Stimulated activated CD4-positive, alpha-beta T cell treated with anti-CD3 and anti-CD28 coated beads, Interleukin-4, amount 100 ng/mL, for 48 hours (primary cell): Measurements from ENCODE around the gene REXO4.
"Not testable (repeated sequence)": the region's sequence is repeated elsewhere in the genome, so short reads cannot be mapped to it uniquely, and the experiment has no call there.

ENCODE experiments used
- DNase-seq, 2 donors: peaks; one replicate each; pipeline ENCODE4 v3.0.0-alpha.2; 2020; ENCODE audit warnings: low read depth in 2 of 2

REXO4 gene

DNA sequence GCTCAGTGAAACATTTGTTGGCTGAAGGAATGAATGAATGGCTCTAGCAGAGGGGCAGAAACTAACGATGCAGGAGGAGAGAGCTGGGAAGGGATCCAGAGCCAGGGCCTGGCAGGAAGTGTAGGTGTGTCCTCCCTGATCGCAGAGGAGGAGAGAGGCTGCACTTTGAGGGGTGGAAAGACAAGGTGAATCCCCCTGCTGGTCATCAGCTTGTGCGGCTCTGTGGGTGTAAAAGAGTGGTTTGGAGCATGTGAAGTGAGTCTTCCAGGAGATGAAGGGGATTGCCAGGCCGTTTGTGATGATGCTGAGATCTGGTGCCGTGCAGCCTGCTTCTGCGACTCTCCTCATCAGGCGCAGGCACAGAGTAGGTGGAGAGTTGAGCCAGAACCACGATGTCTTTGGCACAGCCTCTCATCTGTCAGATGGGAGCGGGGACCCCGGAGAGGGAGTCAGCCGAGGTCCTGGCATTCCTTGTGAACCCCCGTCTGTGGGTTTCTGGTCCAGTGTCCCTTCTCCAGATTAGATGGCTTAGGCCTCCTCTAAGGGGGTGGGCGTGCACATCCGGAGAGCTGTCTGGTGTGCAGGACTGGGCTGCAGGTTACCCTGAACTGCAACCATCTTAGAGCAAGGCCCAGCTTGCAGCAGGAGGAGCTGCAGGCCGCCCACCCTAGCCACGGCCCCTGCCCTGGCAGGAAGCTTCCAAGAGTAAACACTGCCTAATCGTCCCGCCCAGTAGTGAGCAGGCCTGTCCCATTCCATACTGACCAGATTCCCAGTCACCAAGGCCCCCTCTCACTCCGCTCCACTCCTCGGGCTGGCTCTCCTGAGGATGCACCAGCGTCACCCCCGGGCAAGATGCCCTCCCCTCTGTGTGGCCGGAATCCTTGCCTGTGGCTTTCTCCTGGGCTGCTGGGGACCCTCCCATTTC, 4.1 kb upstream of the REXO4 start, which contains the start of gene ADAMTS13:
Gene ADAMTS13, plus strand, starts transcription at position 753 of the 928 bp plus-strand sequence. Its CDS starts 77 bp downstream, at position 830.
- DNase-seq, result peak; percentile 14 to 38

DNA sequence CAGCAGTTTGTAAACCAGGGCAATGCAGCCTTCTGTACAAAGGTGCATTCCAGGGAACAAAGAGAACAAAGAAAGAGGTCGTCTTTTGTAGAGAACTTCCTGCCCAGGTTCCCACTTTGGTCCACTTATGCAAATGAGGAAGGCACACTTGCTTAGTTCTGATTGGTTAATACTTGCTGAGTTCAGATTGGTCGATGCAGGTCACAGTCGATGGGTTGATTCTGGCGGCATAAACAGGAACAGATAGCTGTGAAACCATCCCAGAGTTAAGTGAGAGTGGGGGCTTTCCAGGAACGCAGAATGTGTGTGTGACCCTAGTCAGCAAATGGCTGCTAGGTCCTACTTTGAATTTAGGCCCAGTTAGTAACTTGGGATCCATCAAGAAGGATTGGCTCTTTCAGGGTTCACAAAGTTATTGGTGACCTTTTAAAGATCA, 2.6 kb upstream of the REXO4 start:
- no peak for DNase-seq

DNA sequence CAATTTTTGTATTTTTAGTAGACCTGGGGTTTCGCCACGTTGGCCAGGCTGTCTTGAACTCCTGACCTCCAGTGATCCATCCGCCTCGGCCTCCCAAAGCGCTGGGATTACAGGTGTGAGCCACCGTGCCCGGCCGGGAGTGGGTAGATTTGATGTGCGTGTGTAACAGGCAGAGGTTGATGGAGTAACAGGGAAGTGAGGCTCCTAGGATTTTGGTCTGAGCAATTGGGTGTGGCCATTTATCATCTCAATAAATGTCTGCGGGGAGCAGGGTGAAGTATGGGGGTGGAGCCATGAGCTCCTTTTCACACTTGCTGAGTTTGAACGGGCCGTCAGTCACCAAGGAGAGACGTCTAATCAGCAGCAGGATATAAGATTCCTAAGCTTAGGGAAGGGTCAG, 1.2 kb upstream of the REXO4 start:
- DNase-seq, result no peak

DNA sequence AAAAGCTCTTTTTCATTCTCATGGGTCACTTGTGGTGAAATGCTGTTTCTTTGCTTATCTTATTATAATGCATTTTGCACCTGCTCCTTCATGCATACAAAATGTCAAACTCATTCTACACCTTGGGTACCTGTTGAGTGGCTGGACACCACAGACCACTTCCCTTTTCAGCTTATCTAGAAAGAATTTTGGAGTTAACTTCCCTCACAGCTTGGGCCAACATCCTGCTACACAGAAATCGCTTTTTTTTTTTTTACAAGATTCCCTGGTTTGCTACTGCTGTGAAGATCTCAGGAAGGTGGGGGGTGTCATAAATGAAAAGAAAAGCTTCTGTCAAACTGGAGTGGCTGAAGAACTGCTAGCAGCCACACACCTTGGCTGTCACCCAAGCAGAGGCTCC, 2.6 kb downstream of the REXO4 start:
- DNase-seq, result no peak

DNA sequence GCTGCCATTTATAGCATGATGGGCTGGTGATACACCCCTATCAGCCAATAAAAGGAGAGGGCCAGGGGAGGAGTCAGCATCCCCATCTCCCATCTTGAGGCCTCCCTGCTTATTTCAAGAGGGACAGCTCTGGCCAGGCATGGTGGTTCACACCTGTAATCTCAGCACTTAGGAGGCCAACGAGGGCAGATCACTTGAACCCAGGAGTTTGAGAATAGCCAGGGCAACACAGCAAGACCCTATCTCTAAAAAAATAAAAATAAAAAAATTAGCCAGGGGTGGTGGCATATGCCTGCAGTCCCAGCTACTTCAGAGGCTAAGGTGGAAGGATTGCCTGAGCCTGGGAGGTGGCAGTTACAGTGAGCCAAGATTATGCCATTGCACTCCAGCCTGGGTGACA, 9.8 kb downstream of the REXO4 start:
- DNase-seq, result no peak

DNA sequence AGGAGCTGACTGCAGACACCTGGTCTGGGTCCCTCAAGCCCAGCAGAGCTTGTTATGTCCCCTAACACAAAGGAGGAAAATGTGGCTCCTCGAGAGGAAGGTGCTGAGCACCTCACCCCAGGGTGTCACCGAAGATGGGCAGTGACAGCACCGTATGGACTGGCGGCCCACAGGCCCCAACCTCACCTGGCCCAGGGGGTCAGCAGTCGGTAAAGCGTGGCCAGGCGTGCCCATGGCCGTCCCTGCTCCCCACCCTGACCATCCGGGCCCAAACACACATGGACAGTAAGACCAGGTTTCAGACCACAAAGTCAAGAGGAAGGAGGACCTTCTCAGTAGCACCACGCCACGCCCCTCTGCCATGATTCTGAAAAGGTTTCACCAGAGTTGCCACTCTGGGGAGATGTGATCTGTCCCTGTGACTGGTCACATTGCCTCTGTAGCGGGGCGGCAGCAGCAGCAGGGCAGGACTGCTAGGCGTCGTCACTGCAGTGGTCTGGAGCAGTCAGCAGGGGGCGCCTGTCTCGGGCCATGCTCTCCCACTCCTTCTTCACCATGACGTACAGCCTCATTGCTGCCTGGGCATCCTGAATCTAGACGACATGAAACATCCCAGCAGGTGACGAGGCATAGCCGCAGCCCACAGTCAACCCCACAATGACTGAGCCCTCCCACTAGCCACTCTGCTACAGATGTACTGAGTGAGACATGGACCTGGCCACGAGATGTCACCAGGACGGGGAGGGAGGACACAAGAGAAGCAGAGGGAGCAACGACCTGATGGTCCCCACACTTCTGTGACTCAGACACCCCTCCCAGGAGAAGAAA, 11.1 kb downstream of the REXO4 start:
- peak; percentile 76 to 85 for DNase-seq

DNA sequence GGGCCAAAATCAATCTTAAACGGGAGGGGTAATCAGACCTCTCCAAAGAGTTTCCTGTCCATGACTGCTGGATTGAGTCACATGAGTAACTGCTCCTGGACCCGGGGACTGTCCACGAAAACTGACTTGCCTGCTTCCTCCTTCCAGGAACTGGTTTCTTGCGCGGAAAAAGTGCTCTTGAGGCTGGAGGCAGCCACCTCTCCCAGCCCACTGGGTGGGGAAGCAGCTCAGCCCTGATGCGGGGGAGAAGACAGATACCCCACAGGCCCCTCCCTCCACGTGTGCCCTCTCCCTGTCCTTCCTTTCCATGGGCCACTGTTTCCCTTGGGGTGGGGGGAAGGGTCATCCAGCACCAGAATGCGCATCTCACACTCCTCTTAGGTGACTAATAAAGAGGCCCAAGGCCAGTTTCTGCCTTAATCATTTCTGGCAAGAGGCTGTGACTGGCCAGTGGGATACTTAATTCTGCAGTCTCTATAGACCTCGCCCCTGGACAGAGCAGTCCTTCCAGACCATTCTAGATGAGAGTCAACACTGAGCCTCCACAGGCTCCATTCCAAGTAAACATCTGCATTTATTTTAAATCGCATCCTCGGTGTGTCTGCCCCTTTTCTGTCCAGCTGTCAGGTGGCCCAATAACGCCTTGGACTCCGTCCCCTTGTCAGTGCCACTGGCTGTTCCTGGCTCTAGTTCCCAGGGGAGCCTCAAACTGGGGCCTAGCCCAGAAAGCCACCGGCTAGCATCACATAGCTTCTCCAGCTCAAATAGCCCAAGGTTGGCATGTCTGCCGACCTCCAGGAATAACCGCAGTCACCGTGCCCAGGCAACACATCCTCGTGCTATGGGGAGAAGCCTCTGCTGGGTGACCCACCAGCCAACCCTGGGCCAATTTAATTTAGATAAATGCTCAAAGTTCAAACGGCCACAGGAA, 12.0 kb downstream of the REXO4 start:
- no peak for DNase-seq

DNA sequence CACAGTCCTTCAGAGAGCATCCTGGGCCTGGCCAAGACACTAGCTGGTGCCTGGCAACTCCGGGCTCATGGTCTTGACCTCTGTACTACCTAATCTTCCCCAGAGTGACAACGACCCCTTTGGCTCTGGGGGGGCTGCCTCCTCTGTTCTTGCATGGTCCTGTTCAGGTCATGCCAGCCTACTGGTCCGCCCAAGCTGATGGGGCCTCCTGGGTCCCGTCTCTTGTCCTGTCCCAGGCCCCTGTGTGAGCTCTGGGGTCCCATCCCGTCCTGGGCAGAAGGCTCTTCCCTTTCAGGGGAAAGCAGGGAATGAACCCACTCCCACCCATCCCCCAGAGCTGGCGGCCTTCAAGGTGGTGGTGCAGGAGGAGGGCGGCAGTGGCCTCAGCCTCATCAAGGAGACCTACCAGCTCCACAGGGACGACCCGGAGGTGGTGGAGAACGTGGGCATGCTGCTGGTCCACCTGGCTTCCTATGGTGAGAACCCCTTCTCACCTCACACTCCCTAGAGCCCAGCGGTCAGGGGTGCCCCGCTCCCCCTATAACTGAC, 13.3 kb downstream of the REXO4 start:
- no peak for DNase-seq

DNA sequence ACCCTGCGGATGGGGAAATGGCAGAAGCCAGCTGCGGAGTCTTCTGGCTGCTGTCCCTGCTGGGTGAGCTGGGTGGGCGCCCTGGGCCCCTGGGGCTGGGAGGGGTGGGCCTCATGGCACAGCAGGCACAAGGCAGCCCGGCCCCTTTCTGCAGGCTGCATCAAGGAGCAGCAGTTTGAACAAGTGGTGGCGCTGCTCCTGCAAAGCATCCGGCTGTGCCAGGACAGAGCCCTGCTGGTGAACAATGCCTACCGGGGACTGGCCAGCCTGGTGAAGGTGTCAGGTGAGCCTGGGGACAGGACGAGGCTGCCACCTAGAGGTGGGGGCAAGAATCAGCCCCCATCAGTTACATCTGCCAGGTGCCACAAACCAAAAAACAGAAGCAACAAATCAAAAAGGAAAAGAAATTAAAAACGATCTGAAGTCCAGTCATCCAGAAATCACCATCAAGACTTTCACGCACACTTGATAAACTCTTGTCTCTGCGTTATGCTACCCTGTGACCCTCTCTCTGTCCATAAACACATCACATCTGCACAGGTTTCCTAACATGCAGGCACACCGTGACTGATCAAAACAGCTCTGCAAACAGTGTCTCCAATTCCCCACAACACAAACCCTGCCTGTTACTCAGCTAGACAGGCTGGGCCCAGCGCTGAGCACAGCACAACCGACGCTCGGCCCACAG, 13.9 kb downstream of the REXO4 start:
- peak; percentile 40 to 46 for DNase-seq

DNA sequence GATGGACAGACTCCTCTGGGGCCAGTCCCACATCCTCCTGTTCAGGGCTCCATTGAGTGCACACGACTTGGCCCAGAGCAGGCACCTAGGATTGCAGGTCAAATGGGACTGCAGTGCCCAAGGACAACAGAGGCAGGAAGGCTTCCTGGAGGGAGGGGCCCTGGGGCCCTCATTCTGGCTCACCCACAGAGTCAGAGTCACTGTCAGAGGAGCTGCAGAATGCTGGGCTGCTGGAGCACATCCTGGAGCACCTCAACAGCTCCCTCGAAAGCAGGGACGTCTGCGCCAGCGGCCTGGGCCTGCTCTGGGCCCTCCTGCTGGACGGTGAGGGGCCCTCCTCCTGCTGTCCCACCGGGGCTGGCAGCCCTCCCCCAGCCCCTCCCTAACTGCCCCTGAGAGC, 15.1 kb downstream of the REXO4 start:
- DNase-seq, result no peak

DNA sequence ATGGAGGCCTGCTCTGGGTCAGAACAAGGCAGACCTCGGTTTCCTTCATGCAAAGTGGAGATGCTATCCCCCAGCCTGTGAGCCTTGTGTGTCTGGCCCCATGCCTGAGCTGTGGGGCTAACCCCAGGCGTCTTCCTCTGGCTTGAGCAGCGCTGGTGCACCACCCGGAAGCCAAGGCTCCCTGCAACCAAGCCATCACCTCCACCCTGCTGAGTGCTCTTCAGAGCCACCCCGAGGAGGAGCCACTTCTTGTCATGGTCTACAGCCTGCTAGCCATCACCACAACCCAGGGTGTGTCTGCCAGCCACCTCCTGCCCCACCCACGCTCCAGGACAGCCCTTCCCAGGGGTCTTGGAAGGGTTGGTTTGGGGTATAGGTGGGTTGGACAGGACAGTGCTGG, 16.2 kb downstream of the REXO4 start:
- DNase-seq, result no peak

DNA sequence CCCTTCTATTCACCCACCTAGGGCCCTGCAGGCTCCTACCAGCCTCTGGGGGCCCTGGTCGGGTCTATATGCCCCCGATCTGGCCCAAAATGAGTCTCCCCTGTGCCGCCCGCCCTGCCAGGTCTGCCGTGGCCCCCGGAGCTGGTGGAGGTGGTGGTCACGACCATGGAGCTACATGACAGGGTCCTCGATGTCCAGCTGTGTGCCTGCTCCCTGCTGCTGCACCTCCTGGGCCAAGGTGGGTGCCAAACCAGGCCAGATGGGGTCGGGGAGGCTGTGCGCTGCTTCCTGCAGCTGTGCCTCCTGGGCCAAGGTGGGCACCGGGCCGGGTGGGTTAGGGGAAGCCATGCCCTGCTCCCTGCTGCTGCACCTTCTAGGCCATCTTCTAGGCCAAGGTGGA, 17.5 kb downstream of the REXO4 start:
- DNase-seq, result no peak

DNA sequence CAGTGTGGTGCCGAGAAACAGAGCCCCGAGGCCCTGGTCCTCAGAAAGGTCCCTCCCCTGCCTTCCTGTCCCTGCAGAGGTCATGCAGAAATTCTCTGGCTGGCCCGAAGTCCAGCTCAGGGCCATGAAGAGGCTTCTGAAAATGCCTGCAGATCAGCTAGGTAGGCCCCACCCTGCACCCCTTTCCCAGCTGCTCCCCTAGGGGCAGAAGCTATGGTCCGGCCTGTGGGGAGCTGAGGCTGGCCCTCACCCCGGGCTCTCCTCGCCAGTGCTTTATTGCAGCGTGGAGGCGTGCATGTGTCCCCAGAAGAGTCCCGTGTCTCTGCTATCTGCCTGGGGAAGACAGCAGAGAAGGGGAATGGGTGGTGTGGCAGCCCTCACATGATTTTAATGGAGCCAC, 19.9 kb downstream of the REXO4 start:
- DNase-seq, result no peak

DNA sequence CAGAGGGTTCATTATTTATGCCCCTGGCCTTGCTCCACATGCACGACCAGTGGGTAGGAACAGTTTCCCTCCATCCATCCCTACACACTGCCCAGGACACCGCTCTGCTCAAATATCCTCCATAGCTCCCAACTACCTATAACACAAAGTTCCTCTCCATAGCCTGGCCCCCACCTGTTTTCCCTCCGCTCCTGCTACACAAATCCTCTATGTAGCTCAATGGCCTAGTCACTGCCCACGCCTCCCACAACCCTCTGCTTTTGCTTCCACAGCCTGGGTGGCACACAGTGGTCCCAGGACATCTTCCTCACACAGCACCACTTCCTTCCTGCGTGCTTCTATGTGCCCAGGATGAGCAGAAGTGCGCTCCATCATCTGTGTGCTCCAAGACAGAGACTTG, 20.4 kb downstream of the REXO4 start:
- no peak for DNase-seq

DNA sequence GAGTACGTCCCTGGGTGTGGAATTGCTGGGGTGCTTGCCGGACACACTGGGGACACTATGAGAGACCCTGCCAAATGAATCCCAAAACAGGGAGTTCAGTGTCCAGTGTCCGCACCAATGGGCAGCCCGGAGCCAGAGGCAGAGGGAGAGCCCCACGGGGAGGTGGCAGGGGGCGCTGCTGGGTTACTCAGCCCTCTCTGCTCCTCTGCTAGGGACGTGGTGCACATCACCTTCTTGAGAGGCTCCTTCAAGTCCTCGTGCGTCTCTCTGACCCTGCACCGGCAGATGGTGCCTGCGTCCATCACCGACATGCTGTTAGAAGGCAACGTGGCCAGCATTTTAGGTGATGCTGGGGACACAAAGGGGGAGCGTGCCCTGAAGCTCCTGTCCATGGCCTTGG, 20.9 kb downstream of the REXO4 start:
- DNase-seq, result no peak

DNA sequence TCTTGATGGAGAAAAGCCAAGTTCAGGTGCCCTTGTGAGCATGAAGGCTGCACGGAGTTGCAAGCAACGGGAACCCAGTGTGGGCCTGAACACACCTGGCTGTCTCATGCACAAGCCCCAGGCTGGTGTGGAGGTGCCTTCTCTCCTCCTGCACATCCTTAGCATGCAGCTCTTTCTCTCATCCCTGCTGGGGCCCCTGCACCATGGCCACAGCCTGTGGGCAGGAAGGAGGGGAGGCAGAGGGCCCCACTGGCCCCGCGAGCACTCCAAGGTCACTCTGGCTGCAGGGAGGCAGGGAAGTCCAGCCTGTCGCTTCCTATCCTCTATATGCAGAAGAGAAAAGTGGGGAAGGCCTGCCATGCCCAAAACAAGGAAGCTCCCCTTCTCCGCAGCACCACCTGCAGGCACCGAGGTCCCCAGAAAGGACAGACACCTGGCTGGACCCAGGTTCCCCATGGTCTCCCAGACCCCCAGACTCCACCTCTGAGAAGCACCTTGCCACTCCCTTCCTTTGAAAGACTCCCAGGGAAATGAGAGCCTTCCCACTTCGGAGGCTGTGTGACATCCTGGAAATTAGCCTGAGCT, 23.0 kb downstream of the REXO4 start:
- DNase-seq, result no peak

DNA sequence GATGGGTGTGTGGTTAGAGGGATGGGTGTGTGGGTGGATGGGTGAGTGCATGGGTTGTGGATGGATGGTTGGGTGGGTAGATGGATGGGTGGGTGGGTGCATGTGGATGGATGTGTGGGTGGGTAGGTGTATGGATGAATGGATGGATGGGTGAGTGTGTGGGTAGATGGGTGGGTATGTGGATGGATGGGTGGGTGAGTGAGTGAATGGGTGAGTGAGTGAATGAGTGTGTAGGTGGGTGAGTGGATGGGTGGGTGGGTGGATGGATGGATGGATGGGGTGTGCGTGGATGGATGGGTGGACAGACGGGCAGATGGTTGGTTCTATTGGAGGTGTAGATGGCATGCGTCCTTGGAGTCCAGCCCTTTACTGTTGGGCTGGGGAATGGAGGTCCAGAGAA, 24.4 kb downstream of the REXO4 start:
- no peak for DNase-seq

DNA sequence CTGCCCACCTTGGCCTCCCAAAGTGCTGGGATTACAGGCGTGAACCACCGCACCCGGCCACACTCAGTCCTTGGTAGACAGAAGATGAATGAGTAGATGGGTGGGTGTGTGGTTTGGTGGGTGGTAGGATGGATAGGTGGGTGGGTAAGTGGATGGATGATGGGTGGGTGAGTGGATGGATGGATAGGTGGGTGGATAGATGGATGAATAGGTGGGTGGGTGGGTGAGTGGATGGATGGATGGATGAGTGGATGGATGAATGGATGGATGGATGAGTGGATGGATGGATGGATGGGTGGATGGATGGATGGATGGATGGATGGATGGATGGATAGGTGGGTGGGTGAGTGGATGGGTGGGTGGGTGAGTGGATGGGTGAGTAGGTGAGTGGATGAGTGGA, 25.5 kb downstream of the REXO4 start:
- not testable (repeated sequence) for DNase-seq

DNA sequence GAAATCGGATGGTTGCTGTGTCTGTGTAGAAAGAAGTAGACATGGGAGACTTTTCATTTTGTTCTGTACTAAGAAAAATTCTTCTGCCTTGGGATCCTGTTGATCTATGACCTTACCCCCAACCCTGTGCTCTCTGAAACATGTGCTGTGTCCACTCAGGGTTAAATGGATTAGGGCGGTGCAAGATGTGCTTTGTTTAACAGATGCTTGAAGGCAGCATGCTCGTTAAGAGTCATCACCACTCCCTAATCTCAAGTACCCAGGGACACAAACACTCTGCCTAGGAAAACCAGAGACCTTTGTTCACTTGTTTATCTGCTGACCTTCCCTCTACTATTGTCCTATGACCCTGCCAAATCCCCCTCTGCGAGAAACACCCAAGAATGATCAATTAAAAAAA, 26.4 kb downstream of the REXO4 start:
- not testable (repeated sequence) for DNase-seq

DNA sequence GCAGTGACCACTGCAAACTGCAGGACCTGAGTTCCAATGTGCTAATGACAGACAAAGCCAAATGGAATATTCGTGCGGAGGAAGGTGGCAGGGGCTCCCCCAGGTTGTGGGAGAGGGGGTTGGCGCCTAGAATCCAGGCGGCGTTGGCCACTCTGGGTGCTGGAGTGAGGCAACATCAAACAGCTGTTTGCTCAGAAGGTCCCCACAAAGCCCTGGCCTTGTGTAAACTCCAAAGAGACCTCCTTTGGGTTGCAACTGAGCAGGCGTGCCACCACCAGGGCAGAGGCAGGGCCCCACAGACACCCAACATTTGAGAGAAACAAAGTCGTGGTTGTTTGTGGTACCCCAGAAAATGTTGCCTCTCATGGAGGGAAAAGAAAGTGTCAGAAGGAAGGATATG, 27.1 kb downstream of the REXO4 start:
- no peak for DNase-seq
